Measurements from ENCODE around the gene NFIL3.

- TF ChIP-seq POLR2AphosphoS5 (IDR thresholded peaks at IDR 0.05; ENCODE audit: insufficient read depth in 1 of 2, low read depth in 1 of 2) = no peak
- TF ChIP-seq, protein P1, sequence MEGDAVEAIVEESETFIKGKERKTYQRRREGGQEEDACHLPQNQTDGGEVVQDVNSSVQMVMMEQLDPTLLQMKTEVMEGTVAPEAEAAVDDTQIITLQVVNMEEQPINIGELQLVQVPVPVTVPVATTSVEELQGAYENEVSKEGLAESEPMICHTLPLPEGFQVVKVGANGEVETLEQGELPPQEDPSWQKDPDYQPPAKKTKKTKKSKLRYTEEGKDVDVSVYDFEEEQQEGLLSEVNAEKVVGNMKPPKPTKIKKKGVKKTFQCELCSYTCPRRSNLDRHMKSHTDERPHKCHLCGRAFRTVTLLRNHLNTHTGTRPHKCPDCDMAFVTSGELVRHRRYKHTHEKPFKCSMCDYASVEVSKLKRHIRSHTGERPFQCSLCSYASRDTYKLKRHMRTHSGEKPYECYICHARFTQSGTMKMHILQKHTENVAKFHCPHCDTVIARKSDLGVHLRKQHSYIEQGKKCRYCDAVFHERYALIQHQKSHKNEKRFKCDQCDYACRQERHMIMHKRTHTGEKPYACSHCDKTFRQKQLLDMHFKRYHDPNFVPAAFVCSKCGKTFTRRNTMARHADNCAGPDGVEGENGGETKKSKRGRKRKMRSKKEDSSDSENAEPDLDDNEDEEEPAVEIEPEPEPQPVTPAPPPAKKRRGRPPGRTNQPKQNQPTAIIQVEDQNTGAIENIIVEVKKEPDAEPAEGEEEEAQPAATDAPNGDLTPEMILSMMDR (IDR thresholded peaks at IDR 0.05) = no peak
These were observed 28.0 kb upstream of the NFIL3 start for GRCh38 chr9:91451431-91452270.
